K562 (cell line): ENCODE measurements around the gene ADCY5. TPM values are rescaled to one million over a fixed set of nuclear protein-coding genes. Genes with fewer than 3 reads are reported as not detected.

Experiments
- ATAC-seq: fragments of 200-7000 bp; cut with Tn5 transposase; 3 replicates; pipeline ENCODE4 v1.9.1; 2020; ENCODE audit warnings: moderate library complexity
- BruUV-seq: library from RNA; stranded (reverse); fragments of 400-500 nt; replicated peaks from 2 replicates; lab custom pipeline; 2021; lab: Mats Ljungman, UMichigan
- CTCF ChIA-PET: fragments of 300-600 bp; formaldehyde crosslinking; extraction: SDS; loops from one replicate; lab custom pipeline; 2021; ENCODE audit warnings: low intra/inter-chr PET ratio; lab: Yijun Ruan, JAX
- POLR2A ChIA-PET: fragments of 300-600, 350-650 bp; sonication (Branson Sonifier 250); formaldehyde crosslinking; extraction: SDS; loops from one replicate; lab custom pipeline; 2021; ENCODE audit warnings: antibody characterized with exemption, inconsistent platforms; lab: Yijun Ruan, JAX
- DNase-seq, 4 experiments: peaks; one replicate each; pipeline versions ENCODE4 v3.0.0 to v3.0.0-alpha.2; 2011 to 2018; ENCODE audit warnings: low spot score in 3 of 4, mixed read lengths in 3 of 4; ENCODE audit errors: extremely low read depth in 1 of 4
- FAIRE-seq: peaks from 2 replicates; lab custom pipeline; 2011; peaks lifted over from hg19 to GRCh38; lab: Jason Lieb, UNC
- H2AFZ ChIP-seq: 2 replicates; pipeline ENCODE4 v1.6.0; 2011; ENCODE audit warnings: low read depth, low read length, control low read depth, inconsistent platforms
- H3K27ac ChIP-seq: fragments of 200-600 bp; 3 replicates; pipeline ENCODE4 v1.8.0; 2011; ENCODE audit warnings: low read depth, mild to moderate bottlenecking, control low read depth, inconsistent platforms, low read length, moderate library complexity, mixed read lengths; ENCODE audit errors: extremely low read depth
- H3K27me3 ChIP-seq, 2 experiments: fragments of 300-600 bp in 1 of 2; 2 replicates in 1 of 2; 3 replicates in 1 of 2; pipeline versions ENCODE4 v1.6.0 to v1.8.0; 2011; ENCODE audit warnings: inconsistent platforms in 2 of 2, low read length in 2 of 2, mild to moderate bottlenecking in 1 of 2, mixed read lengths in 1 of 2, moderate library complexity in 1 of 2; ENCODE audit not compliant: control insufficient read depth in 2 of 2, insufficient read depth in 2 of 2
- H3K36me3 ChIP-seq: fragments of 300-600 bp; 3 replicates; pipeline ENCODE4 v1.8.0; 2011; ENCODE audit warnings: mild to moderate bottlenecking, low read length, inconsistent platforms; ENCODE audit not compliant: control insufficient read depth, insufficient read depth
- H3K4me1 ChIP-seq, 2 experiments: fragments of 200-600 bp in 1 of 2; replicated peaks in 1 of 2; 2 replicates in 1 of 2; 3 replicates in 1 of 2; pipeline versions ENCODE4 v1.5.1 to v1.8.0; 2011; ENCODE audit warnings: inconsistent platforms in 2 of 2, low read length in 2 of 2, mild to moderate bottlenecking in 1 of 2, mixed read lengths in 1 of 2, moderate library complexity in 1 of 2; ENCODE audit not compliant: control insufficient read depth in 2 of 2, insufficient read depth in 2 of 2
- H3K4me2 ChIP-seq: 2 replicates; pipeline ENCODE4 v1.6.1; 2011; ENCODE audit warnings: low read length, control low read depth, inconsistent platforms, mixed read lengths; ENCODE audit not compliant: insufficient read depth
- H3K4me3 ChIP-seq: fragments of 200-600 bp; sonication (generic), shearing (Covaris generic); 2 replicates; pipeline ENCODE4 v1.5.1; 2016; ENCODE audit warnings: control low read depth, inconsistent platforms
- H3K79me2 ChIP-seq: fragments of 200-600 bp; 3 replicates; pipeline ENCODE4 v1.8.0; 2011; ENCODE audit warnings: low read length, inconsistent platforms; ENCODE audit not compliant: control insufficient read depth, insufficient read depth
- H3K9ac ChIP-seq, 2 experiments: 2 replicates each; pipeline versions ENCODE4 v1.6.0 to v1.6.1; 2011; ENCODE audit warnings: low read depth in 2 of 2, low read length in 2 of 2, control low read depth in 1 of 2, inconsistent platforms in 1 of 2, mild to moderate bottlenecking in 1 of 2, mixed read lengths in 1 of 2; ENCODE audit not compliant: insufficient read depth in 1 of 2
- H3K9me1 ChIP-seq: one replicate; pipeline ENCODE4 v1.6.0; 2011; ENCODE audit warnings: inconsistent platforms, mild to moderate bottlenecking, low read length, moderate library complexity; ENCODE audit not compliant: control insufficient read depth, insufficient read depth
- H3K9me3 ChIP-seq: replicated peaks from 2 replicates; pipeline ENCODE4 v1.5.1; 2011; ENCODE audit warnings: low read depth, low read length, inconsistent platforms; ENCODE audit not compliant: control insufficient read depth, insufficient read depth
- H4K20me1 ChIP-seq: replicated peaks from 2 replicates; pipeline ENCODE4 v1.6.1; 2011; ENCODE audit warnings: low read length, inconsistent platforms, mixed read lengths; ENCODE audit not compliant: control insufficient read depth, insufficient read depth
- ATF1 ChIP-seq, 2 experiments: fragments of 450-650 bp in 1 of 2; IDR thresholded peaks; 2 replicates each; pipeline ENCODE4 v1.6.1; 2016; ENCODE audit warnings: missing compliant biosample characterization in 1 of 2, missing genetic modification characterization in 1 of 2
- CBFA2T3 ChIP-seq: fragments of 450-650 bp; IDR thresholded peaks from 2 replicates; pipeline ENCODE4 v1.6.1; 2017
- CTCF ChIP-seq, 3 experiments: IDR thresholded peaks in 2 of 3; conservative IDR thresholded peaks in 1 of 3; 2 replicates each; pipeline ENCODE4 v1.5.1; 2011 to 2012; ENCODE audit warnings: low read length in 3 of 3, mild to moderate bottlenecking in 3 of 3, control low read depth in 2 of 3, improper control_type of control experiment in 1 of 3, inconsistent platforms in 1 of 3, low read depth in 1 of 3, mixed read lengths in 1 of 3, moderate library complexity in 1 of 3; ENCODE audit not compliant: insufficient read depth in 2 of 3
- FIP1L1 ChIP-seq: fragments of 200-400 bp; formaldehyde crosslinking; IDR thresholded peaks from 2 replicates; pipeline ENCODE4 v1.6.1; 2018; ENCODE audit warnings: mild to moderate bottlenecking, low read depth, low read length; ENCODE audit not compliant: poor library complexity, severe bottlenecking
- PBX2 ChIP-seq, 2 experiments: IDR thresholded peaks in 1 of 2; conservative IDR thresholded peaks in 1 of 2; 2 replicates each; pipeline ENCODE4 v1.6.1; 2016; ENCODE audit warnings: low read depth in 2 of 2, mild to moderate bottlenecking in 1 of 2, missing compliant biosample characterization in 1 of 2, missing genetic modification characterization in 1 of 2, moderate library complexity in 1 of 2
- PRPF4 ChIP-seq: fragments of 200-400 bp; formaldehyde crosslinking; IDR thresholded peaks from one replicate; pipeline ENCODE4 v1.6.1; 2017; ENCODE audit warnings: low read length, low read depth, mild to moderate bottlenecking; ENCODE audit not compliant: insufficient read depth, poor library complexity, severe bottlenecking
- RAD21 ChIP-seq, 2 experiments: fragments of 250-450 bp in 1 of 2; fragments of 450-650 bp in 1 of 2; sonication (Bioruptor Pico) in 1 of 2; formaldehyde crosslinking in 1 of 2; IDR thresholded peaks in 1 of 2; conservative IDR thresholded peaks in 1 of 2; 2 replicates each; pipeline versions ENCODE4 v1.4.0 to v1.8.0; 2020 to 2022; ENCODE audit warnings: mild to moderate bottlenecking in 2 of 2, moderate library complexity in 1 of 2
- ZNF384 ChIP-seq: IDR thresholded peaks from 2 replicates; pipeline ENCODE4 v1.6.1; 2012; ENCODE audit warnings: low read depth, low read length, improper control_type of control experiment
- WGBS: fragments of 100-300 bp; shearing (Covaris generic); methylation state at CpG from one replicate; pipeline ENCODE4 v1.1.6; 2016; ENCODE audit warnings: low coverage, mixed read lengths; ENCODE audit not compliant: insufficient coverage; ENCODE audit errors: missing lambda C conversion rate; 5-methylcytosine and 5-hydroxymethylcytosine counted together
- in situ Hi-C: fragments of 300-500 bp; cut with MboI; formaldehyde crosslinking; loops from 4 replicates; pipeline ENCODE4 v1.15.0; 2018; ENCODE audit warnings: inconsistent platforms, mixed read lengths
- intact Hi-C: fragments of 100-400 bp; cut with micrococcal nuclease; formaldehyde crosslinking; loops from 2 replicates; pipeline ENCODE4 v1.14.2; 2022
- polyA plus RNA-seq, 8 experiments: library from polyadenylated mRNA; depleted of rRNA in 4 of 8; stranded (reverse) in 5 of 8; unstranded in 3 of 8; fragments of >200 nt; fragmentation: Nextera tagmentation in 2 of 8; fragmentation: Illumina TruSeq in 1 of 8; extraction: Ambion mirVana in 2 of 8; extraction: Trizol in 1 of 8; gene quantifications; 2 replicates each; pipeline versions ENCODE4 v1.2.1 to v1.2.3, GENCODE V29; 2011 to 2014; ENCODE audit warnings: inconsistent platforms in 1 of 8, missing spikeins in 1 of 8
- total RNA-seq, 7 experiments: library from RNA; depleted of rRNA in 6 of 7; stranded (reverse); fragments of >200 nt in 6 of 7; fragmentation: Illumina TruSeq in 2 of 7; extraction: Trizol in 2 of 7; gene quantifications; 2 replicates each; pipeline versions ENCODE4 v1.2.1 to v1.2.3, GENCODE V29; 2011 to 2021; ENCODE audit warnings: low replicate concordance in 1 of 7

Gene ADCY5
- total and polyA plus RNA-seq, 9 of the 15 experiments (the other 6 are each of a cell fraction or from before 2014, with no cell fraction given) = under 0.01 TPM; not detected in 8

- intact Hi-C loops = loop anchor here (10.0 kb wide), 1 partner anchor 227 kb away; no protein-coding TSS in a partner anchor
These were observed 187.2 kb downstream of the ADCY5 start for GRCh38 chr3:123261666-123262065.

GRCh38 chr3:123258811-123259420 lies 190.0 kb downstream of the ADCY5 start:
- FAIRE-seq = peak; percentile 79
- TF ChIP-seq ZNF384 (0 out of 2 replicates have a peak, but pooled peaks have one; percentile 22), CBFA2T3 (no peak), FIP1L1 (no peak), RAD21 (CRISPR knock-in tag; conservative IDR thresholded peaks at IDR 0.05 in 1 of 2, IDR thresholded peaks at IDR 0.05 in 1 of 2) (peak; percentile 28 to 67; a peak in 3 of 4 replicates), CTCF (IDR thresholded peaks at IDR 0.05 in 2 of 3, conservative IDR thresholded peaks at IDR 0.05 in 1 of 3; ENCODE audit: insufficient read depth in 2 of 3, low read depth in 1 of 3, low read length in 3 of 3) (peak; percentile 44 to 73 (median 66); a peak in 5 of 6 replicates), PBX2 (CRISPR knock-in tag; IDR thresholded peaks at IDR 0.05; ENCODE audit: low read depth) (no peak), PBX2 (tag; conservative IDR thresholded peaks at IDR 0.05; ENCODE audit: low read depth) (0 out of 2 replicates have a peak, but pooled peaks have one; percentile 7)

More at GRCh38 chr3:123261666-123262065, 187.2 kb downstream of the ADCY5 start:
- in situ Hi-C loops = no loop called here
- 52% methylated on average over 3 of the region's 3 CpGs for WGBS
- POLR2A ChIA-PET = interaction anchor here (0.5 kb wide), 1 partner anchor 13 kb away, joined by 4 read pairs; no protein-coding TSS in a partner anchor
- no TSS peak for BruUV-seq
- no peak overlapping the region for H2AFZ ChIP-seq
- TF ChIP-seq PRPF4 = no peak
- no peak for TF ChIP-seq ATF1 (CRISPR knock-in tag; IDR thresholded peaks at IDR 0.05)
- TF ChIP-seq ATF1 (tag; IDR thresholded peaks at IDR 0.05) = no peak
- TF ChIP-seq, all 486 proteins: peak for 0
- CTCF ChIA-PET = no interaction called here
- no peaks in the 10 kb centered on the region for H3K27me3 ChIP-seq
- H3K27ac ChIP-seq = no peak overlapping the region
- no peaks in the 10 kb centered on the region; a peak in 1 of 5 replicates for H3K4me1 ChIP-seq
- H3K9me1 ChIP-seq = no peaks in the 10 kb centered on the region
- H4K20me1 ChIP-seq = no peaks in the 10 kb centered on the region
- H3K4me2 ChIP-seq = no peak overlapping the region
- DNase-seq = no peak
- no peaks in the 10 kb centered on the region for H3K79me2 ChIP-seq
- ATAC-seq = no peak
- FAIRE-seq = no peak
- H3K9me3 ChIP-seq = no peaks in the 10 kb centered on the region
- no peak overlapping the region for H3K4me3 ChIP-seq
- H3K9ac ChIP-seq = no peak overlapping the region
- 0 out of 3 replicates have a peak, but pooled peaks cover 3% of the 10 kb centered on the region for H3K36me3 ChIP-seq

More at GRCh38 chr3:123258811-123259420, 190.0 kb downstream of the ADCY5 start:
- in situ Hi-C loops = no loop called here
- Histone ChIP-seq H3K4me1 (no peaks in the 10 kb centered on the region; a peak in 1 of 5 replicates), H3K27me3 (no peaks in the 10 kb centered on the region), H3K9me3 (no peaks in the 10 kb centered on the region), H3K4me3 (no peak overlapping the region), H3K36me3 (0 out of 3 replicates have a peak, but pooled peaks cover 3% of the 10 kb centered on the region), H2AFZ (no peak overlapping the region), H3K27ac (no peak overlapping the region), H3K4me2 (no peak overlapping the region), H3K79me2 (no peaks in the 10 kb centered on the region), H3K9ac (no peak overlapping the region), H4K20me1 (no peaks in the 10 kb centered on the region), H3K9me1 (no peaks in the 10 kb centered on the region)
- intact Hi-C loops = loop anchor here (10.0 kb wide), 1 partner anchor 314 kb away; no protein-coding TSS in a partner anchor
- no TSS peak for BruUV-seq
- CTCF ChIA-PET = interaction anchor here (1.7 kb wide), 1 partner anchor 223 kb away, joined by 6 read pairs; no protein-coding TSS in a partner anchor
- ATAC-seq (peak; percentile 83), DNase-seq (peak in 2 of 4 experiments; percentile 9 to 39)
- POLR2A ChIA-PET = interaction anchor here (0.7 kb wide), 1 partner anchor 311 kb away, joined by 3 read pairs; no protein-coding TSS in a partner anchor
- 41% methylated on average over 3 of the region's 3 CpGs for WGBS
